AG08396 (cell line): Measurements from ENCODE around the gene CCER1.
"Not testable (repeated sequence)": the region's sequence is repeated elsewhere in the genome, so short reads cannot be mapped to it uniquely, and the experiment has no call there.

Experiments used
- DNase-seq: peaks from one replicate; pipeline ENCODE4 v3.0.0; 2012; ENCODE audit warnings: low spot score, mixed read lengths

CCER1 gene, protein sequence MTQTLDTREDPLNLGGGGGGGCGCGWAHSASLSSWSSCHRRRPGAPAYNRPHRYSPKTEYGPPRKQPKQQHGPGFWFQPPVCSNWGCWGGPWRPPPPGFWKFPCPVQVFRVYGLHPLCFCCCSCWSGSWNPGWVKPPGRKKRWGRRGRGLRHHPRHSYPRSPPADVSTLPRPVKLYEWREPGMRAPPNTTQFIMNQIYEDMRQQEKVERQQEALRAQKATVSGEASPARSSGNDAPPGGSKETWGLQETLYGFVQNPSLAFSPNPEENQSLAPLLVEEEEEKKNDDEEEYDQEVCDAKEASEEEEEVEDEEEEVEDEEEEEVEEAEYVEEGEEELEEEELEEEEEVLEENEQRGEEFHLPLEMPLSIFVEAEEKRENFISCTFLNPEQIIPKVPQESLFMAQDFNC

DNA sequence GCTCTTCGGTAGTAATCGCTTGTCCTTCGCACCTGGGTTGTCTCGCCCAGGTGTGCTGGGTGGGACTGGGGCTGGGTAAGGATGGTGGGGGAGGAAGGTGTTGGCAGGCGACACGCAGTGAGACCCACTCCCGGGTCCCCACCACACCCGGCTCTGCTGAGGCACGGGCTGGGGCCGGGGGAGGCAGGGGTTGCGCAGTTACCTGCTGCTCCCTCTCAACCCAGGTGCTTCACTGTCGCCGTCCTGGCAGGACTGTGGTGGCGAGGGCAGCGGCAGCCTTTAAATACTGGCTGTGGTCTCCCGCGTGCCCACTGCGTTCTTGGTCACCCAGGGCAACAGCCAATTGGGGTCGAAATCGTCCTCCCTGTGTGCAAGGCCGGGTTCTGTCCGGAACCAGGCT lies at the start of gene CCER1:
Gene CCER1 (minus strand): TSS at position 256 of the 400 bp plus-strand sequence. CDS start 434 bp downstream, outside the sequence.
- no peak for DNase-seq

DNA sequence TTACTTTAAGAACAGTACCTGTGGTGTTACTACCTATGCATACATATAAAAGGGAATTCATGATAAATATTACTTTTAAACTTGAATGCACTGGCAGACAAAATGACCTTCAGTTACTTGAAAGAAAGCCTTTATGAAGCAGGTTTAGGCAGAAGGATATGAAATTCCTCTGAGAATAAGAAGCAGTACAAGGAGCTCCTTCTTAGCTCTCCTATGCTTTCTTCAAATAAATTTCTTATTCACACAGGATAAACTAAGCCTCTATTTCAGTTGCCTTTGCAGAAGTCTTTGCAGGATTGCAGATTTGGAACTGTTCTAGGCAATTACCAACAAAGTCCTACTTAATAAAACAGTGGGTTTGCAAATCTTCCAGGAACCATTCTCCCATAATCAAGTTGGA lies 48.8 kb upstream of the CCER1 start:
- DNase-seq = no peak

DNA sequence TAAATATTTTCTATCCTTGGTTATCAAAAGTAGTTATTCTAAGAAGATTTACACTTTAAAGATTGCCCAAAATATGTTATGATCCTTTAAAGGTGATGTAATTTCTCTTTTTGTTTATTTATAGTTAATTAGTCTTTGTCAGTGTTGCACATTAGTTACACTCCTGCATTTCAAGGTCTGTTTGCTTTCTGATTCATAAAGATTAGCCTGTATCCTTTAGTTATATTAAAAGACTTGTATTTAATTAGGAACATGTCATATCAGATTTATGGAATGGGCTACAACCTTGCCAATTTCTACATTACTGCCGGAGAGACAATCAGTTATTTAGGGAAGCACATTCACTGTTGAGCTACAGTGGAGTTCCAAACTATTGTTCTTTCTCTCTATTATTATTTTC lies 46.3 kb upstream of the CCER1 start:
- DNase-seq = no peak

DNA sequence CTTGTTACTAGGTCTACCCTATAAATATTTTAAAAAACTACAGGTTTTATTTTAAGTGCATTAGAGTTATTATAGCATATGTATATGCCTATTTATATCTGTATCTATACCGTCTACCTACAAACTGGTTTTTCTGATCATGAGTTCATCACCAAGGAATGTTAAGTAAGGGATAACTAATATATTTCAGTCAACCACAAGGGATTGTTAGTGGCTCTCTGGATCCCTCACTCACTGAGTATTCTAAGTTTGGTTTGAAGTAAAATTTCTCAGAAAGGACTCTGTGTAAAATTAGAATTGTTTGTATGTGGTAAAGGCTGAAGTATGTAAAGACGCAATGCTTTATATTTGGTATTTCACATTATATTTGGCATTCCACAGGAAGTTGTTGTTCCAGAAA lies 45.0 kb upstream of the CCER1 start:
- DNase-seq = no peak

DNA sequence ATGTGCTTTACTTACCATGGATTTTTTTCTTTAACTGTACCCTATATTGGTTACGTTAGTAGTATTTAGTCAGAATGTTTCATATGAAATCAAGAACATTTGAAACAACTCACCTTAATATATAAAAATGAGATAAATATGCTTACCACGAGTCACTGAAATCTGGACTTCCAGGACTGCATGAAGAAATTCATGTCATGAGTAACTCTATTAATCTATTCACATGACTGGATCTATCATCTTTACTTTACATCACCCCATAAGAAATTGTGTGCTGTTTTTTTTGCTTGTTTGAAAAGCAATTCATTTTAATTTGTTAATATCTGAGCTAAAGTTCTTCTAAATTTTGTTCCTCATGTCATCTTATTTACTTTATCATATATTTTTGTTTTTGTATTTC lies 44.6 kb upstream of the CCER1 start:
- no peak for DNase-seq

DNA sequence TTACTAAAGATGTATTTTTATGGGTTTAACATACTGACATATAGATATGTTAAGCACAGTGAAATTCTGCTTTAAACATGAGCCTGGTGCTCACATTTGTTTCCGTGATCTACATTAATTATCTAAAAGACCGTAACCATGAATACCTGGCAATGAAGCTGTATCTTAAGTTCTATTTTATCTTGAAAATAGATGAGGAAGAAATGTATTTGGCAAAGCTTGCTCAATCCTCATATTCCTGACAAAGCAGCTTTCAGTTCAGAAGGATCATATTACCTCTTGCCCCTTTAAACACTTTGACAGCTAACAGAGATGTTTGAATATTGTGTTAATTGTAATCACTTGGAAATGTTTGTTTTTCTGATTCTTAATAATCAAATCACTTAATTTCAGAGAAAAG lies 40.0 kb upstream of the CCER1 start:
- DNase-seq = no peak

DNA sequence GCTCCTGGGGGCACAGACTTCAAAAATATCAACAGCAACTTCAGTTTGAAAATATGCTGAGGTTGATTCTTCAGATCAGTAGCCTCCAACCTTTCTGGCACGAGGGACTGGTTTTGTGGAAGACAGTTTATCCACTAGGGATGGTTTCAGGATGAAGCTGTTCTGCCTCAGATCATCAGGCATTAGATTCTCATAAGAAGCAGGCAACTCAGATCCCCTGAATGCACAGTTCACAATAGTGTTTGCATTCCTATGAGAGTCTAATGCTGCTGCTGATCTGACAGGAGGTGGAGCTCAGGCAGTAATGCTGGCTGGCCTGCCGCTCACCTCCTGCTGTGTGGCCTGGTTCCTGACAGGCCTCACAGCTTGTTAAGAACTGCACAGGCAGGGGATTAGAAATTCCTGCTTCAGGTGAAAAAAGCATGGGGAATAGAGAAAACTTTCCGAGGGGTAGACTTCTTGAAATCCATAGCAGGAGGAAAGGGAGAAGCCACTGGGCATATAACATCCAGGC lies 37.0 kb upstream of the CCER1 start:
- DNase-seq = no peak

DNA sequence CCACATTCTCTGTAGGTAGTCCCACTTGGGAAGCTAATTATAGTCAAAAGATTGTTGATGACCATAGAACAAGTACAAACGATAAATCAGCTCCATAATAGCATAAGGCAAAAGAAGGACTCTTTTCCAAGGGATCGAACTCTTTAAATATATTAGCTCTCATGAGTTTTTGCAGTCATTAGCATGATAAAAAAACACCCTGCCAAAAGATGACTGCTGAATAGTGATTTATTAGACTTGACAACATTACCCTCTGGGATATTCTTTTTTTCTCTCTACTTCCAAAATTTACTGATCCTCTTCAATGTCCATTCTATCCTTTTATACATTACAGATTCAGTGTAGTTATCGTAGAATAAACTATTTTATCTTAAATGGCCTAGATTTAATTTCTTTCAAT lies 35.6 kb upstream of the CCER1 start:
- no peak for DNase-seq

DNA sequence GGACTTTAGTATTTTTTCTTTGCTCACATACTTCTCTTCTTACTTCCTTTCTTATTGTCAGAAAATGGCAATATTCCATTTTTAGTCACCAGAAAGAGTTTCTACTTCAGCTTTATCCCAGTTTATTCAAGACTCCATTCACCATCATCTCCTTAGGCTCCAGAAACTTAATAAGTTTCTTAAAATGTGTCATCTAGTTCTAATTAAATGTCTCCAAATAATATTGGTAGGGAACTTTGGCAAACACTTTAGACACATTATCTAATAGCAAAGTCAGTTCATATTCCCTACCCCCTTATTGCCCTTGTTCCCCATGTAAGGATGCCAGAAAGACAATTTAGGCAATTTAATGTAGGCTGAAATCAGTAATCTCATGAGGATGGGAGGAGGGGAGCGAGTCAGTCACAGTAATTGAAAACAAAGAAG lies 34.7 kb upstream of the CCER1 start:
- no peak for DNase-seq

DNA sequence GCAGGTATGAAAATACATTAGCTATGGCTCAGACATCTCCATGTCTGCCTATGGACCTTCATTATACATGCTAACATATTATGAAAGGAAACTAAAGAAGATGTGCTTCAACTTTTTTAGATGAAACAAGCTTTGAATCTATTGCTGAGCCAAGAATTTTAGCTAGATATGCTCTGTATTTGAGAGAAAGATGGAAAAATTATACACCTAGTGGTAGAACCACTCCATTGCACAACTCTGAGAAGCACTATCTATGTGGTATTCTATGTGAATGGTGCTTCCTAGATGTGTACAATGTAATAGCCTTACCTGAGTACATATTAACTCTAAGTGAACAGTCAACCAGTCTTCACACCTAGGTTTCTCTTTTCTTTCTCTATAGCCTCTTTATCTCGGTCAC lies 32.5 kb upstream of the CCER1 start:
- DNase-seq = no peak

DNA sequence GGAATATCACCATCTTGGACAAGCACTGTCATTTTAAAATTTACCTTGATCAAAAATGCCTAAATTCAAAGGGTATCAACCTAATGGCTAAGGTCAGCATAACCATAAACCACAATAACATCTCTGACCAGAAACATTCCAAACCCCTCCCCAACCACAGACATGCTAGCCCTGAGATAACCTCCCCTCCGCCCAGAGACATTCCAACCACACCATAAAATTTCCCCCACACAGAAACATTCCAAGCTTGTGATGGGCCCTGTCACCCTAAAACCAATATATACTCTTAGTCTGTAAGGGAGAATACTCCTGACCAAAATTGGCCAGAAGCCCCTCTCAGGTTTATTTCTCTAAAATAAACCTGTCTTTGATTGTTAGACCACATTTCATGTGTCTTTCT lies 32.1 kb upstream of the CCER1 start:
- DNase-seq = no peak

DNA sequence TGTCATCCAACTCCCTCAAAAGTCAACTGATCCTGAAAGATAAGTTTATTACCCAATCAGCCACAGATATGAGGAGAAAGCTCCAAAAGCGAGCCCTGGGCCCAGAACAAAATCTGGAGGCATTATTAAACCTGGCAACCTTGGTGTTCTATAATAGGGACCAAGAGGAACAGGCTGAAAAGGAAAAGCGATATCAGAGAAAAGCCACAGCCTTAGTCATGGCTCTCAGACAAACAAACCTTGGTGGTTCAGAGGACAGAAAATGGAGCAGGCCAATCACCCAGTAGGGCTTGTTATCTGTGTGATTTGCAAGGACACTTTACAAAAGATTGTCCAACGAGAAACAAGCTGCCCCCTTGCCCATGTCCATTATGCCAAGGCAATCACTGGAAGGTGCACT lies 30.4 kb upstream of the CCER1 start:
- DNase-seq = not testable (repeated sequence)

DNA sequence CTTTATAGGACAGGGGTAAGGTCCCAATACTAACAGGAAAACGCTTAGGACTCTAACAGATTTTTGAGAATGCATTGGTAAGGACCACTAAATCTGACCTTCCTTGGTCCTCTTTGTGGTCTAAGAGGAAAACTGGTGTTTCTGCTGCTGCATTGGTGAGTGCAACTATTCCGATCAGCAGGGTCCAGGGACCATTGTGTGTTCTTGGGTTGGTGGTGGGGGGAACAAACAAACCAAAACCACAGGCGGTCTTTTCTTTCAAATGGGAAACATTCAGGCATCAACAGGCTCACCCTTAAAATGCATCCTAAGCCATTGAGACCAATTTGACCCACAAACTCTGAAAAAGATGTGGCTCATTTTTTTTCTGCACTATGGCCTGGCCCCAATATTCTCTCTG lies 29.1 kb upstream of the CCER1 start:
- no peak for DNase-seq

DNA sequence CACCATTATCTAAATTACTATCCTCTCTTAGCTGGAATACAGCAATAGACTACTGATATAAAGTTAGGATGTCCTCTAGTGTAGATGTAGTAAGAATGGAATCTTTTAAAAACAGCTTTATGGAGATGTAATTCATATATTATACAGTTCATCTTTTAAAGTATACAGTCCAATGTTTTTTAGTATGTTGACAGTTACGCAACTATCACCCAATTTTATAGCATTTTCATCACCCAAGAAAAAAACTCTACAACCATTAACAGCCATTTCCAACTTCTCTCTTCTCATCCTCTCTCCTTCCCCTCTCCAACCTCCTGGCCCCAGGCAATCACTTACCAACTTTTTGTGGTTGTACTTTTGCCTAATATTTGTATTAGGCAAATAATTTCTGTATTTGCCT lies 27.2 kb upstream of the CCER1 start:
- DNase-seq = no peak

DNA sequence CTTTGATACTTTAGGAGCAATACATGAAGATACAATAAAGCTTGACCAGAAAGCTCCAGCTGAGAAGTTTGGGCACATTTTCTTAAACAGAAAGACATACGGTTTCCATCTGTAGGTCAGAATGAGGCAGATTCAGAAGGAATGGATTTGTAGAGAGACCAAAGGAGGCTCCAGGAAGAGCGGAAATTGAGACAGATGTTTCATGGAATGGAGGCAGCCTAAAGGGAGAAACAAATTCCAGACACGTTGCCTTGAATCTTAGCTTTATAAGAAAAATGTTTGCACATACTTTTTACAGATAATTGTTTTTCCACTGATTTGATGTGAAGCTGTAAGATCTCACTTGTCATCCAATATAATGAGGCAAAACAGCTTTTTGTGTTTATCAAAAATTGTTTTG lies 25.0 kb upstream of the CCER1 start:
- no peak for DNase-seq

DNA sequence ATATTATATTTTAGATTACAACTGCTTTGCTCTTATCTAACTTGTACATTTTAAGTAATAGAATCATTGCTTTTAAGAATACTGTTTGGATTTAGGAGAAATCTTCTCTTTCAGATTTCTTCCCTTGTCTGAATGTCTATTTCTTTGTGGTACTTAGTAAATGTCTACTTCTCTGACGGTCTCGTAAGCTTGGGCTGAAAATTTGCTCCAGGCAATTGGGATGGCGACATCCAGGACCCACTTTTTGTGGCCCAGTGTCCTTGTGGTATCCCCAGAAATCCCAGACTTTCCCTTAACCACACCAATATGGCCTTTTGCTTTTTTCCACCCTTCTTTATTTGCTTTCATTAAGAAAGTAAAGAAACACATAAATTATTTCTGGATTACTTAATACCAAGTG lies 24.0 kb upstream of the CCER1 start:
- DNase-seq = no peak

DNA sequence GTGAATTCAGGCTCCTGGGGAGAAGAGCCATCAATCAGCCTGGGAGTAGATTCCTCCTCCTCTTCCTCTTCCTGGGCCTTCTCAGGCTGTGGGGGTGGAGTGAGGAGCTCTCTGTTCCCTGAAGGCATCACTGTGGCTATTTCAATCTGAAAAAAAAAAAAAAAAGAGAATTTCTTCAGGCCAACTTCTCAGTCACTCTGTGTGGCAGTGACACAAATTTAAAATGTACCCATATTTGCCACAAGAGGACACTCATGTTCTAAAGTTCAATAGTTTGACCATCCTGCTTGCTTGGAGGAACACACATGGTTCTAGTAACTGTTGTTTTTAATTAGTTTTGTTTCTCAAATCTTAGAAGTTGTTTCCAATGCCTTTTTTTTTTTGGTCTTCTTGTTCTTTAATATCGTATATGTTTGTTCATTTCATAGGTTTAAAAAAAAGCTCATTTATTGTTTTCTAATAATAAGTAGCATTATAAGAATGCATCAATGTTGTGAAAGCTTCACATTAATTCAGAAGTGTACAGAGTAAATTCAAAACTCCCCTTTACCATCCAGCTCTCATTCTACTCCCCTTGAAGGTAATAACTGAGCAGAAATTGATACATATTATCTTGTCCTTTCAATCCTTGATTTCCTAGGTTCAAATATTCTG lies 23.3 kb upstream of the CCER1 start:
- peak; percentile 52 for DNase-seq

DNA sequence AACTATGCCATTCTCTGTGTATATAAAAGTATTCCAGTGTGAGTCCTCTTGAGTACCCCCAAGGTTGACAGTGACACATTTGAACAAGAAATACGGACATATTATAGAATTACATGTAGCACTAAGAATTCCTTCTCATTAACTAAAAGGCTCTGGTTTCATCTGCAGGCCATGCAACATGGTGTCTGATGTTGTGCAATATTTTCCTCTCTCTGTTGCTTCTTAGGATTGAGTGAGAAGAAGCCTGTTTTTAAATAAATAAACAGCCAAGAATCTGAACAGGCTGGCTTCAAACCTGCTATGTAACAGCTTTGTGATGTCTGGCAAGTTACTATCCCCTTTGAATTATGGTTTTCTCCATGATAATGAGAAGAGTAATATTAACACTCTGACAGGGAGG lies 22.2 kb upstream of the CCER1 start:
- no peak for DNase-seq

DNA sequence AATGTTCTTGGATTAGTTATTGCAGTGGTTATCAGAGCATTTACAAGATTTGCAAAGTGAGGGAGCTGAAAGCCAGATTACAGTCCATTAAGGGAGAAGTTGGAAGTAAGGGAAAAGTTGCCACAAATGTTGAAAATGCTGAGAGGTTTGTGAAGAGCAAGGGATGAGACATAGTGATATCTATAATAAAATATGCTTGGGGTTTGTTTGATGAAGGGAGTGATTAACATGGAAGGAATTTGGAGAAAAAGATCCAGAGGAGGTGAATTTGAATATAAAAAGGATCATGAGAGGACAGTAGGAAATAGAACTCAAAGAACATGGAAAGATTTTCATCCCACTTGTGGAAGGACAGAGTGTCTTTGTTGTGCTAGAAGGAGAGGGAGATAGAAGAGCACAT lies 19.3 kb upstream of the CCER1 start:
- DNase-seq = no peak

DNA sequence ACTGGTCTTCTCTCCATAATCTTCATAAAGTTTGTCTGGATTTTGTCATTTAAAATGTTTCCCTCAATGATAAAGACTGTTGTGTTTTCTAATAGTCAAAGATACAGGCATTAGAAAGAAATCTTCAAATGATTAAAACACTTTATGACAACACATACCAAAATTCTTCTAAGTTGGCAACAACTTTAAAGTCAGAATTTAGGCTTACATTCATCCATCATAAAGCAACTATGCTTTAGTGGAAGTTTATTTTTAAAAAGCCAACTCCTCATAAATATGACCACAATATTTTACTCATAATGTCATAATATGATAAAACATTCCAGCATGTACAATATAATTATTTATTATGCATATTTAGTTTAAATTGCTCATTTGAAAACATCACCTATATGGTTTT lies 17.2 kb upstream of the CCER1 start:
- DNase-seq = no peak

DNA sequence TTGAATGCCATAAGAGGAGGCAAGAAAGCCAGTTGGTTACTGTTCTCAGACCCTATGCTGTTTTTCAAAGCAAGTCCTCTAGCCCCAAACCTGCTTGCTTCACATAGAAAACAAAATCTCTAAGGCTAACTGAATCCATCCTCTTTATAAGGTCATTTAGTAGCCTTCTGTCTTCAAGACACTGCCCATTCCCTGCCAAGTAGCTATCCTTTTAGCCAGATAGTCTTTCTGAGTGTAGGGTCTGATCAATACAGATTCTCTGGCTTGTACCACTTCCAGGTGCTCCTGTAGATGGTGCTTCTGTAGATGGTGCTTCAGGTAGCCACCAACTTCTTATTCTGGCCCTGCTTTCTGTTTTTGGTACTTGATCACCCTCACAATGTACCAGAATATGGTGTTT lies 15.9 kb upstream of the CCER1 start:
- no peak for DNase-seq

DNA sequence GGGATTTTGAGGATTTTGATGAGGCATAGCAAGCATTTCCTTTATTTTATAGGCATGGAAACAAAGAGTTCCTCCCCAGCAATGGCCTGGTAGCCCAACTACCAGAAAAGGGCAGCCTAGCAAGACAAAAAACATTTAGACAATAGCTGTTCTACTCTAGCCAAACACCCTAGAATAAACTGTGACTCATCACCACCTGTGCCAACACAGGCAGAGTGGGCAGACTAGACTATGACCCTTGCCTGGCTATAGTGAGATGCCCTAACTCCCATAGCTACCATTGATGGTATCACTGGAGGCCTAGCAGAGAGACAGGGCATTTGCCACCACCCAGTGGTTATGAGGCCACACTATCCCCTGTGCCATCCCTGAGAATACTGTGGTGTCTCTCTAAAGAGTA lies 15.5 kb upstream of the CCER1 start:
- no peak for DNase-seq

DNA sequence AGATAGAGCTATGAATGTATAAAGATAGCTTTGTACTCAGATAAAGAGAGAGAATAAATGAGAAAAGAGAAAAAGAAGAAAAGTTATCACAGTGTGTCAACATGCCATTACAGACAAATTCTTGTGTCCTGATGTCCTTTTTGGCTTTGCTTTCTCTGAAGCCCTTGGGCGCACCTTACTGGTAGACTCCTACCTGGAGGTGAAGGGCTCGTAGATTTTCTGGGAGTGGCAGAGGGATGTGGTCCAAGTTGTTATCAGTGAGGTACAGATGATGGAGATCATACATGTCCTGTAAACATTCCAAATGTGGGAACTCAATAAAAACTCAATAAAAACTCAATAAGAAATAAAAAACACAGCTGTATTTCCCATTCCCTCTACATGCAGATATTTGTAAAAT lies 14.9 kb upstream of the CCER1 start:
- DNase-seq = no peak

DNA sequence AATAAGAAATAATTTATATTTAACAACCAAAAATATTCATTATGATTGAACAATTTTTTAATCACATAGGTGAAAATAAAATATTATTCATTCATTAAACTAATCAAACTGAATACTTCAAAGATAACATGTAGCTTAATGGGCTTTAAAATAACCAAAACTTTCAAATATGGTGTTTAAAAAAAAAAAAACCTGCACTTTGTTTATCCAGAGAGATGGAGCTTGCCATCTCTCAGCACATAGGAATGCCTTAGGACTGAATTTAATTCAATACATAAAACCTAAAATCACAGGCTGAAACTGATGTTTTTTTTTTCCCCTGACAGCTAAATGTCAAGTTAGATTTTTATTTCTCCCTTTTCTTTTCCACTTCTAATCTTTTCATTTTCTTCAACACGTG lies 14.4 kb upstream of the CCER1 start:
- no peak for DNase-seq
